Psoas muscle (tissue), 8 donors: Measurements from ENCODE around the gene WDR37. TPM values are rescaled to one million over a fixed set of nuclear protein-coding genes. Genes with fewer than 3 reads are reported as not detected.
"Not testable (repeated sequence)": the region's sequence is repeated elsewhere in the genome, so short reads cannot be mapped to it uniquely, and the experiment has no call there.

Source experiments
- ATAC-seq, 4 donors: fragments of 200-7000 bp; cut with Tn5 transposase; one replicate each; pipeline ENCODE4 v1.9.1; 2020; ENCODE audit warnings: moderate library complexity in 3 of 4, mild to moderate bottlenecking in 2 of 4
- DNase-seq, 2 donors: peaks; one replicate each; pipeline ENCODE4 v3.0.0-alpha.2; 2020
- H3K27ac ChIP-seq: fragments of 200-600 bp; one replicate; pipeline ENCODE4 v1.8.0; 2022
- H3K27me3 ChIP-seq, 3 donors: fragments of 200-600 bp in 1 of 3; one replicate each; pipeline versions ENCODE4 v1.6.1 to v1.8.0; 2013 to 2022; ENCODE audit warnings: low read length in 2 of 3, mild to moderate bottlenecking in 2 of 3, moderate library complexity in 1 of 3; ENCODE audit not compliant: insufficient read depth in 3 of 3
- H3K36me3 ChIP-seq, 2 donors: fragments of 200-600 bp in 1 of 2; one replicate each; pipeline versions ENCODE4 v1.6.1 to v1.8.0; 2013 to 2022; ENCODE audit warnings: low read depth in 1 of 2, mild to moderate bottlenecking in 1 of 2, moderate library complexity in 1 of 2; ENCODE audit not compliant: insufficient read depth in 1 of 2
- H3K4me1 ChIP-seq: fragments of 200-600 bp; one replicate; pipeline ENCODE4 v1.8.0; 2022
- H3K4me3 ChIP-seq: fragments of 200-600 bp; one replicate; pipeline ENCODE4 v1.8.0; 2022; ENCODE audit warnings: mild to moderate bottlenecking
- H3K9me3 ChIP-seq: fragments of 200-600 bp; one replicate; pipeline ENCODE4 v1.8.0; 2022
- WGBS, 3 donors: extraction: QIAGEN DNeasy Blood & Tissue Kit; methylation state at CpG; one replicate each; pipeline versions ENCODE4 v1.1.6 to v1.1.7; 2013; 5-methylcytosine and 5-hydroxymethylcytosine counted together
- intact Hi-C, 2 donors: fragments of 100-400 bp; cut with DNase I; formaldehyde crosslinking; loops; one replicate each; pipeline versions ENCODE4 v1.11.0 to v1.14.2; 2022
- polyA plus RNA-seq, 3 donors: library from polyadenylated mRNA; stranded (reverse); fragments of 200-250 nt; gene quantifications; one replicate each; pipeline ENCODE4 v1.2.3, GENCODE V29; 2013
- total RNA-seq, 4 donors: library from RNA; stranded (reverse); fragmentation: NEBNext Ultra II Directional in 2 of 4; extraction: Animal tissue kit (Norgen Biotek cat#: 25700) in 2 of 4; gene quantifications; one replicate each; pipeline versions ENCODE4 v1.2.1 to v1.2.4, GENCODE V29; 2021 to 2023
- TF ChIP-seq, protein P1 (sequence below): fragments of 200-600 bp; IDR thresholded peaks from one replicate; pipeline ENCODE4 v1.8.0; 2022; ENCODE audit warnings: antibody characterized with exemption
- donor health status: healthy with polysubstance abuse.
- donor health status: DM: no; HTN: no; CAD: no; lungs with moderate emphysema.
- donor health status: Bipolar disorder and iron deficiency.
- donor health status: healthy.
- donor health status: DM: yes; HTN: yes; CAD: no.
- donor health status: DM: no; HTN: no; CAD: no.
- donor health status: DM: no; HTN: no; CAD: no.
- donor health status: DM: yes; HTN: yes; CAD: no.

Gene WDR37
- total and polyA plus RNA-seq, 7 donors, result 6.8 to 28.3 (median 17.2) TPM

DNA sequence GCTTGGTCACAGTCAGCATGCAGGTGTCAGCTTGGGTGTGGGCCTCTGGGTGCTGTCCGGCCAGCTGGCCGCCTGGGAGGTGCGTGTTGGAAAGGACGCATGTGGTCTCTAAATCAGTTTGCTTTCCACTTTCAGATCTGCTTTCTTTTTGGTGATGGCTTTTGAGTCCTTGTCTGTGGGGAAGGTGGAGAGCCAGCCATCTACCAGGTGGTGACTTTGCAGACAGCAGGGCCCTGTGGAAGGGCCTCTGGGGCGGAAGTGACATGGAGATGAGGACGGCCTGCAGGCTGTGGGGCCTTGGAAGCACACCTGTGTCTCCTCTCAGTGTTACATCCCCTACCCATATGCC is 59.4 kb downstream of the WDR37 start:
- Histone ChIP-seq H3K4me3 (no peak overlapping the region), H3K36me3 (peaks cover 0 to 74% of the 10 kb centered on the region in 2 donors), H3K9me3 (no peaks in the 10 kb centered on the region), H3K4me1 (peaks cover 5% of the 10 kb centered on the region), H3K27ac (peak overlapping the region; percentile 32), H3K27me3 (no peaks in the 10 kb centered on the region)
- no peak for DNase-seq
- intact Hi-C loops, result no loop called here
- 83 to 87% (median 86%) methylated on average over 6 of the region's 6 CpGs for WGBS, 3 donors
- ATAC-seq, result peak in 1 of 4 donors; percentile 31
- TF ChIP-seq, protein P1, sequence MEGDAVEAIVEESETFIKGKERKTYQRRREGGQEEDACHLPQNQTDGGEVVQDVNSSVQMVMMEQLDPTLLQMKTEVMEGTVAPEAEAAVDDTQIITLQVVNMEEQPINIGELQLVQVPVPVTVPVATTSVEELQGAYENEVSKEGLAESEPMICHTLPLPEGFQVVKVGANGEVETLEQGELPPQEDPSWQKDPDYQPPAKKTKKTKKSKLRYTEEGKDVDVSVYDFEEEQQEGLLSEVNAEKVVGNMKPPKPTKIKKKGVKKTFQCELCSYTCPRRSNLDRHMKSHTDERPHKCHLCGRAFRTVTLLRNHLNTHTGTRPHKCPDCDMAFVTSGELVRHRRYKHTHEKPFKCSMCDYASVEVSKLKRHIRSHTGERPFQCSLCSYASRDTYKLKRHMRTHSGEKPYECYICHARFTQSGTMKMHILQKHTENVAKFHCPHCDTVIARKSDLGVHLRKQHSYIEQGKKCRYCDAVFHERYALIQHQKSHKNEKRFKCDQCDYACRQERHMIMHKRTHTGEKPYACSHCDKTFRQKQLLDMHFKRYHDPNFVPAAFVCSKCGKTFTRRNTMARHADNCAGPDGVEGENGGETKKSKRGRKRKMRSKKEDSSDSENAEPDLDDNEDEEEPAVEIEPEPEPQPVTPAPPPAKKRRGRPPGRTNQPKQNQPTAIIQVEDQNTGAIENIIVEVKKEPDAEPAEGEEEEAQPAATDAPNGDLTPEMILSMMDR, result no peak

DNA sequence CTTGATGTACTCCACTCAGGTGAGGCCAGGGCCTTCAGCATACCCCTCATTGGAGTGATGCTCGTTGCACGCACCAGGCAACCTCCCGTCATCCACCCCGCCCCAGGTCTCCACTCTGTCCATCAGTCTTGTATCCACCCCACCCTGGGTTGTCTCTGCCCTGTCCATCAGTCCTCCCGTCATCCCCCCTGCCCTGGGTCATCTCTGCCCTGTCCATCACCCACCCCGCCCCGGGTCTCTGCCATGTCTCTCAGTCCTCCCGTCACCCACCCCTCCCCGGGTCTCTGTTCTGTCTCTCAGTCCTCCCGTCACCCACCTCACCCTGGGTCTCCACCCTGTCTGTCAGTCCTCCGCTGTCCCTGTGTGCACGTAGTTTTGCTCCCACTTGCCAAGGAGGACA is 59.9 kb downstream of the WDR37 start:
- DNase-seq, result no peak

GRCh38 chr10:1116696-1117280 is 60.6 kb downstream of the WDR37 start:
- ATAC-seq (no peak), DNase-seq (no peak)
- H3K27ac ChIP-seq, result no peak overlapping the region
- TF ChIP-seq, protein P1, result no peak
- no peaks in the 10 kb centered on the region for H3K9me3 ChIP-seq
- H3K36me3 ChIP-seq, result peaks cover 0 to 78% of the 10 kb centered on the region in 2 donors
- intact Hi-C loops, result no loop called here
- WGBS, 3 donors, result 92 to 95% (median 93%) methylated on average over 10 of the region's 10 CpGs
- no peaks in the 10 kb centered on the region for H3K27me3 ChIP-seq
- H3K4me3 ChIP-seq, result no peak overlapping the region
- H3K4me1 ChIP-seq, result peaks cover 5% of the 10 kb centered on the region

More for the DNA sequence above, 59.9 kb downstream of the WDR37 start:
- TF ChIP-seq, protein P1, result no peak
- peaks cover 5% of the 10 kb centered on the region for H3K4me1 ChIP-seq
- peaks cover 0 to 76% of the 10 kb centered on the region in 2 donors for H3K36me3 ChIP-seq
- intact Hi-C loops, result no loop called here
- no peak overlapping the region for H3K4me3 ChIP-seq
- no peaks in the 10 kb centered on the region for H3K27me3 ChIP-seq
- ATAC-seq, result no peak
- no peaks in the 10 kb centered on the region for H3K9me3 ChIP-seq
- 94 to 96% (median 95%) methylated on average over 12 of the region's 12 CpGs for WGBS, 3 donors
- peak overlapping the region; percentile 32 for H3K27ac ChIP-seq

- DNase-seq, result no peak
- no peak for ATAC-seq
- intact Hi-C loops, result no loop called here
- WGBS, 3 donors, result 84 to 94% (median 88%) methylated on average over 13 to 14 of the region's 14 CpGs
- no peak overlapping the region for H3K27ac ChIP-seq
- H3K4me3 ChIP-seq, result no peak overlapping the region
- peaks cover 0 to 78% of the 10 kb centered on the region in 2 donors for H3K36me3 ChIP-seq
- H3K9me3 ChIP-seq, result no peaks in the 10 kb centered on the region
- TF ChIP-seq, protein P1, result no peak
- H3K27me3 ChIP-seq, result no peaks in the 10 kb centered on the region
- H3K4me1 ChIP-seq, result peaks cover 5% of the 10 kb centered on the region
Observed at GRCh38 chr10:1117651-1118050, 61.5 kb downstream of the WDR37 start.

DNA sequence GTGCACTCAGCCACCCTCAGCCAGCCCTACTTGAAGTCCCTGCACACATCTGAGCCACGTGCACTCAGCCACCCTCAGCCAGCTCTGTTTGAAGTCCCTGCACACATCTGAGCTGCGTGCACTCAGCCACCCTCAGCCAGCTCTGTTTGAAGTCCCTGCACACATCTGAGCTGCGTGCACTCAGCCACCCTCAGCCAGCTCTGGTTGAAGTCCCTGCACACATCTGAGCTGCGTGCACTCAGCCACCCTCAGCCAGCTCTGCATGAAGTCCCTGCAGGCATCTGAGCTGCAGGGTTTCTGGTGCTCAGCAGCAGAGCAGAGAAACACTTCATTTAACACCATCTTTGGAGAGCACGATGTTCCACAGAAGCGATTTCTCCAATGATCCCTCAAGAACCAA is 62.1 kb downstream of the WDR37 start:
- H3K27me3 ChIP-seq, DNase-seq, H3K27ac ChIP-seq, H3K4me3 ChIP-seq, H3K9me3 ChIP-seq, H3K4me1 ChIP-seq, intact Hi-C loops, ATAC-seq: not testable (repeated sequence)
- H3K36me3 ChIP-seq, result peaks cover 0 to 78% of the 10 kb centered on the region in 2 donors
- whole genome bisulfite sequencing, 3 donors, result 88 to 93% (median 91%) methylated on average over 6 of the region's 6 CpGs
